Natural killer cell (primary cell): ENCODE data around the gene MS4A6E. TPM values are rescaled to one million over a fixed set of nuclear protein-coding genes. Genes with fewer than 3 reads are reported as not detected.

ENCODE experiments used
- ATAC-seq, 3 donors: fragments of 150-1000 bp in 2 of 3; fragments of 200-7000 bp in 1 of 3; cut with Tn5 transposase; 1 replicate in 1 of 3; 2 replicates in 2 of 3; pipeline ENCODE4 v1.10.0; 2021; ENCODE audit warnings: mild to moderate bottlenecking in 2 of 3, moderate library complexity in 2 of 3
- DNase-seq, 2 donors: peaks; one replicate each; pipeline versions ENCODE4 v3.0.0 to v3.0.0-alpha.2; 2013 to 2021; ENCODE audit warnings: mixed read lengths in 1 of 2
- H3K27ac ChIP-seq: one replicate; pipeline ENCODE4 v1.5.1; 2013; ENCODE audit warnings: mild to moderate bottlenecking, low read length
- H3K27me3 ChIP-seq: one replicate; pipeline ENCODE4 v1.6.1; 2013; ENCODE audit warnings: low read length; ENCODE audit not compliant: control insufficient read depth, insufficient read depth
- H3K36me3 ChIP-seq: one replicate; pipeline ENCODE4 v1.6.1; 2013; ENCODE audit warnings: low read length; ENCODE audit not compliant: control insufficient read depth, insufficient read depth
- H3K4me1 ChIP-seq: one replicate; pipeline ENCODE4 v1.6.1; 2013; ENCODE audit warnings: low read length; ENCODE audit not compliant: control insufficient read depth, insufficient read depth
- H3K4me3 ChIP-seq: one replicate; pipeline ENCODE4 v1.5.1; 2013; ENCODE audit warnings: low read length
- H3K9me3 ChIP-seq: one replicate; pipeline ENCODE4 v1.6.1; 2013; ENCODE audit warnings: low read length; ENCODE audit not compliant: control insufficient read depth, insufficient read depth
- H3K27ac Mint-ChIP-seq, 2 donors: one replicate each; pipeline ENCODE4 v1.8.0; 2022; ENCODE audit warnings: mild to moderate bottlenecking in 2 of 2, mixed read lengths in 2 of 2, moderate library complexity in 1 of 2
- H3K27me3 Mint-ChIP-seq, 2 donors: one replicate each; pipeline ENCODE4 v1.8.0; 2022; ENCODE audit warnings: low read depth in 2 of 2, mixed read lengths in 2 of 2
- H3K36me3 Mint-ChIP-seq: one replicate; pipeline ENCODE4 v1.8.0; 2022; ENCODE audit warnings: mixed read lengths
- H3K4me1 Mint-ChIP-seq, 2 donors: one replicate each; pipeline ENCODE4 v1.8.0; 2022; ENCODE audit warnings: mixed read lengths in 2 of 2
- H3K4me3 Mint-ChIP-seq: one replicate; pipeline ENCODE4 v1.8.0; 2022; ENCODE audit warnings: mild to moderate bottlenecking, moderate library complexity, mixed read lengths
- H3K9me3 Mint-ChIP-seq, 2 donors: one replicate each; pipeline ENCODE4 v1.8.0; 2022; ENCODE audit warnings: mixed read lengths in 2 of 2
- WGBS: methylation state at CpG from one replicate; pipeline ENCODE4 v1.1.7; 2013; ENCODE audit warnings: missing lambda C conversion rate; ENCODE audit not compliant: insufficient coverage; 5-methylcytosine and 5-hydroxymethylcytosine counted together
- intact Hi-C: fragments of 100-400 bp; cut with micrococcal nuclease; formaldehyde crosslinking; loops from one replicate; pipeline ENCODE4 v1.14.2; 2022
- total RNA-seq, 4 donors: library from RNA; stranded (reverse); fragments of 120-200 nt in 1 of 4; gene quantifications; one replicate each; pipeline versions ENCODE4 v1.2.3 to v1.2.4, GENCODE V29; 2013 to 2022
- TF ChIP-seq, protein P1 (sequence below): fragments of 200-600 bp; IDR thresholded peaks from one replicate; pipeline ENCODE4 v1.8.0; 2022; ENCODE audit warnings: antibody characterized with exemption

The MS4A6E gene
- total RNA-seq, 3 donors from 2014 or later (not counting 1 experiment from before 2014, with no cell fraction given), result not detected

DNA sequence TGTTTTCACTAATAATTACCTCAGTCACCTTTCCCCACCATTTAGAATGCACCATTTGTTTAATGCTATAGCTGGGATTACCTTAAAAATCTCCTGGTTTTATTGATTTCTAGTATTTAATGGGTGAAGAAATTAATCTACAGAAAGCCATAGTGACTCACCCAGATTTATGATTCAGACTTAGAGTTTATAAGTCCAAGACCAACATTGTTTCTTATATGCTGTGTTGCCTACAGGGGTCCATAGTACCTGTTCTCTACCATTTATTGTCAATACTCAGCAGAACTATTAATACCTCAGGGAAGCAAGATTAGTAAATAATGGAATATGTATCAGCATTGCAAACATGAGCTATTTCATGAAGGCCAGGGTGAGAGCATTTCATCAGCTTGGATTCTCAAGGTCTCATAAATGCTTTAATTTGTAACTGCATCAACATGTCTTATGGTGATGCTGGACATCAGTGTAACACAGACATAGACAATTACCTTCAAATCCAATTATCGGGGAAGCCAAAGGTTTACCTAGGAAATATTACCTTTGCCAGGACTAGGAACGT lies 43.3 kb downstream of the MS4A6E start:
- ATAC-seq, result no peak
- TF ChIP-seq, protein P1, sequence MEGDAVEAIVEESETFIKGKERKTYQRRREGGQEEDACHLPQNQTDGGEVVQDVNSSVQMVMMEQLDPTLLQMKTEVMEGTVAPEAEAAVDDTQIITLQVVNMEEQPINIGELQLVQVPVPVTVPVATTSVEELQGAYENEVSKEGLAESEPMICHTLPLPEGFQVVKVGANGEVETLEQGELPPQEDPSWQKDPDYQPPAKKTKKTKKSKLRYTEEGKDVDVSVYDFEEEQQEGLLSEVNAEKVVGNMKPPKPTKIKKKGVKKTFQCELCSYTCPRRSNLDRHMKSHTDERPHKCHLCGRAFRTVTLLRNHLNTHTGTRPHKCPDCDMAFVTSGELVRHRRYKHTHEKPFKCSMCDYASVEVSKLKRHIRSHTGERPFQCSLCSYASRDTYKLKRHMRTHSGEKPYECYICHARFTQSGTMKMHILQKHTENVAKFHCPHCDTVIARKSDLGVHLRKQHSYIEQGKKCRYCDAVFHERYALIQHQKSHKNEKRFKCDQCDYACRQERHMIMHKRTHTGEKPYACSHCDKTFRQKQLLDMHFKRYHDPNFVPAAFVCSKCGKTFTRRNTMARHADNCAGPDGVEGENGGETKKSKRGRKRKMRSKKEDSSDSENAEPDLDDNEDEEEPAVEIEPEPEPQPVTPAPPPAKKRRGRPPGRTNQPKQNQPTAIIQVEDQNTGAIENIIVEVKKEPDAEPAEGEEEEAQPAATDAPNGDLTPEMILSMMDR, result no peak
- no peaks in the 10 kb centered on the region for H3K36me3 Mint-ChIP-seq
- H3K4me3 Mint-ChIP-seq, result no peak overlapping the region
- H3K4me1 Mint-ChIP-seq, result no peaks in the 10 kb centered on the region
- peaks cover 3% of the 10 kb centered on the region for H3K4me1 ChIP-seq
- H3K27ac ChIP-seq, result no peak overlapping the region
- no peaks in the 10 kb centered on the region for H3K9me3 ChIP-seq
- peaks cover 0 to 8% of the 10 kb centered on the region in 2 donors for H3K27me3 Mint-ChIP-seq
- DNase-seq, result no peak
- no peak overlapping the region for H3K27ac Mint-ChIP-seq
- intact Hi-C loops, result no loop called here
- no peak overlapping the region for H3K4me3 ChIP-seq
- H3K9me3 Mint-ChIP-seq, result no peaks in the 10 kb centered on the region
- 90% methylated on average over 2 of the region's 2 CpGs for WGBS
- no peaks in the 10 kb centered on the region for H3K27me3 ChIP-seq
- H3K36me3 ChIP-seq, result no peaks in the 10 kb centered on the region

DNA sequence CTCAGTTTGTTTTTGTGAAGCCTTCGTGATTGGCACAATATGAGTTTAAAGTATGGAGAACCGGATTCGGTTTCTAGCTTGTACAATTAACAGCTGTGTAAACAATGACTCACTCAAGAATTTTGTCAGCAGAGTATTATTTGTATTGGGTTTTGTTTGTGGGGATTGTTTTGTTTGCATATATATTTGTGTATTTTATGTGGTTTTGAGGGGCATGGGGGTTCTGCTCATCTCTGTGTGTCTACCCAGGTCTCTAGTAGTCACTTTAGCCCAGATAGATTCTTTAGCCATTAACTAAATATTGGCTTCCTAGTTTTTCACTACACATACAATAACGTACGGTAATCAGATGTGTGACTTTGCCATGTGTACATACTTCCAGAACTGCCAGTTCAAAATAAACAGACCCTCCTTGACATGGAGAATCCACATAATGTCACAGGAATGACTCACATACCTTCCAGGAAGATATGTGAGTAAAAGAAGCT lies 43.8 kb downstream of the MS4A6E start:
- H3K4me3 ChIP-seq, result no peak overlapping the region
- no peaks in the 10 kb centered on the region for H3K27me3 ChIP-seq
- H3K36me3 ChIP-seq, result no peaks in the 10 kb centered on the region
- peaks cover 0 to 8% of the 10 kb centered on the region in 2 donors for H3K27me3 Mint-ChIP-seq
- H3K9me3 Mint-ChIP-seq, result no peaks in the 10 kb centered on the region
- H3K9me3 ChIP-seq, result no peaks in the 10 kb centered on the region
- H3K27ac Mint-ChIP-seq, result no peak overlapping the region
- no peaks in the 10 kb centered on the region for H3K4me1 Mint-ChIP-seq
- intact Hi-C loops, result no loop called here
- ATAC-seq, result no peak
- no peak overlapping the region for H3K27ac ChIP-seq
- no peak for DNase-seq
- H3K4me1 ChIP-seq, result peaks cover 3% of the 10 kb centered on the region
- H3K36me3 Mint-ChIP-seq, result no peaks in the 10 kb centered on the region
- TF ChIP-seq, protein P1, result no peak
- 87% methylated on average over 5 of the region's 5 CpGs for WGBS
- no peak overlapping the region for H3K4me3 Mint-ChIP-seq

DNA sequence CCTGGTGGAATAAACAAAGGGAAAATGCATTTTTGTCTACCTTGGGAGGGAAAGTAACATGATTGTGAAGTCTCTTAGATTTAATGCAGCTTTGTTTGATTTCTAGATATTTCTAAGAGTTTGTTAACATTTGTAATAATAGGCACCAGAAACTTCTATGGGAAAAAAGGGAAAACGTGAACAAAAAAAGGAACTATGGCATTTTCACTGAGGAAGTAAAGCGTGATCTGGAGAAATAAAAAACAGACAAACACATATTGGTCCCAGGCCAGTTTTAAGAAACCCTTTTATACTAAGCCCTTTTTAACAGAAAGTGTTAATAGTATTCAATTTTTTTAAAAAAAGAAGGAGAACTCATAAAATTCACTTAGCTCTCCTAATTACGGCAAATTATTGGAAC lies 44.3 kb downstream of the MS4A6E start:
- no peak for ATAC-seq
- DNase-seq, result no peak
- H3K9me3 Mint-ChIP-seq, result no peaks in the 10 kb centered on the region
- Histone ChIP-seq H3K4me1 (peaks cover 3% of the 10 kb centered on the region), H3K27ac (no peak overlapping the region), H3K4me3 (no peak overlapping the region), H3K27me3 (no peaks in the 10 kb centered on the region), H3K9me3 (no peaks in the 10 kb centered on the region), H3K36me3 (no peaks in the 10 kb centered on the region)
- peaks cover 0 to 8% of the 10 kb centered on the region in 2 donors for H3K27me3 Mint-ChIP-seq
- H3K4me3 Mint-ChIP-seq, result no peak overlapping the region
- no peaks in the 10 kb centered on the region for H3K36me3 Mint-ChIP-seq
- H3K4me1 Mint-ChIP-seq, result no peaks in the 10 kb centered on the region
- WGBS, result 100% methylated on average over 1 of the region's 3 CpGs
- intact Hi-C loops, result no loop called here
- no peak overlapping the region for H3K27ac Mint-ChIP-seq
- TF ChIP-seq, protein P1, result no peak

DNA sequence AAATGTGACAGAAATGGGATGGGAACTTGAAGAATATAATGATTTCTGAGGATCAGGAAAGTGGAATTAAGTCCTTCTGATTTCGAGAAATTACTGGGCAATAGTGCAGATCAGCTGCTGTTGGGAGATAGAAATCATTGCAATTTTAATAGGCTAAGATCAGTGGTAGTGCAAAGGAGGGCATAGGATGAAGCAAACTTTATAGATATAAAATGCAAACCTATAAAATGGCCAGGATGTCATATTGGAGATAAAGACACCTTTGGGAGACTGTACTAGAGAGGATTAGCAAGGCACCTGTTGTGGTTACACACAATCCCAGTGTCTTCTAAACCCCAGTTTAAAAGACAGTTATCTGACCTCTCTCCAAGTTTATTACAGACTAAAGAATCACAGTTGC lies 44.8 kb downstream of the MS4A6E start:
- H3K27ac ChIP-seq, result no peak overlapping the region
- WGBS, result 85% methylated on average over 1 of the region's 1 CpG
- no peaks in the 10 kb centered on the region for H3K36me3 Mint-ChIP-seq
- TF ChIP-seq, protein P1, result no peak
- H3K9me3 Mint-ChIP-seq, result no peaks in the 10 kb centered on the region
- H3K27me3 Mint-ChIP-seq, result peaks cover 0 to 8% of the 10 kb centered on the region in 2 donors
- no peak for ATAC-seq
- no peaks in the 10 kb centered on the region for H3K4me1 Mint-ChIP-seq
- no peaks in the 10 kb centered on the region for H3K9me3 ChIP-seq
- intact Hi-C loops, result no loop called here
- no peak overlapping the region for H3K4me3 Mint-ChIP-seq
- H3K4me1 ChIP-seq, result peaks cover 3% of the 10 kb centered on the region
- no peaks in the 10 kb centered on the region for H3K27me3 ChIP-seq
- H3K27ac Mint-ChIP-seq, result no peak overlapping the region
- no peak for DNase-seq
- no peaks in the 10 kb centered on the region for H3K36me3 ChIP-seq
- H3K4me3 ChIP-seq, result no peak overlapping the region
